ENCODE results near the gene HLA-B.

GRCh38 chr6:31345026-31345730 lies 11.8 kb downstream of the HLA-B start:
- TF ChIP-seq EZH2 (IDR thresholded peaks at IDR 0.05; ENCODE audit: low read length, unreplicated experiment) (no peak), CTCF (conservative IDR thresholded peaks at IDR 0.05; ENCODE audit: low read depth, low read length) (no peak)

All from PC-3 (cell line).